Liver (tissue), 9 donors: ENCODE results near the gene LCTL. TPM values are rescaled to one million over a fixed set of nuclear protein-coding genes. Genes with fewer than 3 reads are reported as not detected.

Experiments used
- DNase-seq: peaks from one replicate; pipeline ENCODE4 v3.0.0-alpha.2; 2017; ENCODE audit warnings: low spot score
- H3K27ac ChIP-seq, 2 donors: one replicate each; pipeline ENCODE4 v1.7.0; 2013; ENCODE audit warnings: inconsistent platforms in 2 of 2, low read length in 2 of 2, control low read depth in 1 of 2, low read depth in 1 of 2, mild to moderate bottlenecking in 1 of 2
- H3K27me3 ChIP-seq, 4 donors: one replicate each; pipeline versions ENCODE4 v1.6.1 to v1.7.0; 2013; ENCODE audit warnings: low read length in 3 of 4, inconsistent platforms in 1 of 4, mild to moderate bottlenecking in 1 of 4, moderate library complexity in 1 of 4; ENCODE audit not compliant: control insufficient read depth in 4 of 4, insufficient read depth in 4 of 4
- H3K36me3 ChIP-seq, 4 donors: one replicate each; pipeline versions ENCODE4 v1.6.1 to v1.7.0; 2013; ENCODE audit warnings: low read length in 3 of 4, mild to moderate bottlenecking in 3 of 4, low read depth in 1 of 4, moderate library complexity in 1 of 4; ENCODE audit not compliant: control insufficient read depth in 4 of 4, insufficient read depth in 3 of 4
- H3K4me1 ChIP-seq, 4 donors: one replicate each; pipeline versions ENCODE4 v1.6.1 to v1.7.0; 2013; ENCODE audit warnings: low read length in 3 of 4, mild to moderate bottlenecking in 3 of 4, moderate library complexity in 1 of 4; ENCODE audit not compliant: control insufficient read depth in 4 of 4, insufficient read depth in 4 of 4
- H3K4me3 ChIP-seq, 3 donors: one replicate each; pipeline versions ENCODE4 v1.6.1 to v1.7.0; 2013; ENCODE audit warnings: low read length in 3 of 3, control low read depth in 1 of 3, low read depth in 1 of 3, mild to moderate bottlenecking in 1 of 3
- H3K9ac ChIP-seq, 2 donors: one replicate each; pipeline ENCODE4 v1.7.0; 2013; ENCODE audit warnings: low read length in 2 of 2, mild to moderate bottlenecking in 2 of 2, moderate library complexity in 2 of 2, control low read depth in 1 of 2, low read depth in 1 of 2
- H3K9me3 ChIP-seq, 4 donors: one replicate each; pipeline versions ENCODE4 v1.6.1 to v1.7.0; 2013; ENCODE audit warnings: low read length in 3 of 4; ENCODE audit not compliant: control insufficient read depth in 4 of 4
- ATF3 ChIP-seq: IDR thresholded peaks from 2 replicates; pipeline ENCODE4 v1.6.1; 2016; ENCODE audit warnings: antibody characterized with exemption
- CTCF ChIP-seq: fragments of 150-350 bp; IDR thresholded peaks from 2 replicates; pipeline ENCODE4 v1.5.1; 2017; ENCODE audit warnings: improper control_type of control experiment, low read depth, low read length; ENCODE audit not compliant: missing input control
- EGR1 ChIP-seq, 2 donors: IDR thresholded peaks; 2 replicates each; pipeline ENCODE4 v1.6.1; 2016 to 2018; ENCODE audit warnings: antibody characterized with exemption in 2 of 2, low read depth in 2 of 2
- GABPA ChIP-seq, 2 donors: IDR thresholded peaks in 1 of 2; conservative IDR thresholded peaks in 1 of 2; 2 replicates each; pipeline ENCODE4 v1.6.1; 2016; ENCODE audit warnings: antibody characterized with exemption in 2 of 2, mild to moderate bottlenecking in 1 of 2, moderate library complexity in 1 of 2
- HNF4A ChIP-seq, 2 donors: conservative IDR thresholded peaks; 2 replicates each; pipeline ENCODE4 v1.6.1; 2016; ENCODE audit warnings: antibody characterized with exemption in 2 of 2, mild to moderate bottlenecking in 2 of 2
- HNF4G ChIP-seq: IDR thresholded peaks from 2 replicates; pipeline ENCODE4 v1.6.1; 2016; ENCODE audit warnings: antibody characterized with exemption
- JUND ChIP-seq, 2 donors: IDR thresholded peaks; 2 replicates each; pipeline ENCODE4 v1.6.1; 2016; ENCODE audit warnings: antibody characterized with exemption in 2 of 2
- MAX ChIP-seq: IDR thresholded peaks from 2 replicates; pipeline ENCODE4 v1.6.1; 2016; ENCODE audit warnings: antibody characterized with exemption
- NR2F2 ChIP-seq: IDR thresholded peaks from 2 replicates; pipeline ENCODE4 v1.6.1; 2016; ENCODE audit warnings: antibody characterized with exemption
- RAD21 ChIP-seq, 2 donors: IDR thresholded peaks; 2 replicates each; pipeline ENCODE4 v1.6.1; 2016; ENCODE audit warnings: antibody characterized with exemption in 2 of 2, mild to moderate bottlenecking in 2 of 2
- REST ChIP-seq: IDR thresholded peaks from 2 replicates; pipeline ENCODE4 v1.6.1; 2016; ENCODE audit warnings: antibody characterized with exemption, mild to moderate bottlenecking
- RXRA ChIP-seq, 2 donors: IDR thresholded peaks; 2 replicates each; pipeline ENCODE4 v1.6.1; 2017 to 2018; ENCODE audit warnings: antibody characterized with exemption in 2 of 2, mild to moderate bottlenecking in 1 of 2
- SP1 ChIP-seq: IDR thresholded peaks from 2 replicates; pipeline ENCODE4 v1.6.1; 2018; ENCODE audit warnings: antibody characterized with exemption, mild to moderate bottlenecking
- TAF1 ChIP-seq: conservative IDR thresholded peaks from 2 replicates; pipeline ENCODE4 v1.6.1; 2016; ENCODE audit warnings: antibody characterized with exemption, mild to moderate bottlenecking
- YY1 ChIP-seq: IDR thresholded peaks from 2 replicates; pipeline ENCODE4 v1.6.1; 2016; ENCODE audit warnings: antibody characterized with exemption, mild to moderate bottlenecking
- ZBTB33 ChIP-seq: IDR thresholded peaks from 2 replicates; pipeline ENCODE4 v1.6.1; 2016; ENCODE audit warnings: antibody characterized with exemption
- WGBS: extraction: QIAGEN DNeasy Blood & Tissue Kit; methylation state at CpG from one replicate; pipeline ENCODE4 v1.1.7; 2013; 5-methylcytosine and 5-hydroxymethylcytosine counted together
- polyA plus RNA-seq, 2 donors: library from polyadenylated mRNA; stranded (reverse) in 1 of 2; unstranded in 1 of 2; fragments of 200-250 nt in 1 of 2; fragments of >200 nt in 1 of 2; fragmentation: Nextera tagmentation in 1 of 2; extraction: Ambion mirVana in 1 of 2; gene quantifications; one replicate each; pipeline versions ENCODE4 v1.2.1 to v1.2.3, GENCODE V29; 2013 to 2015
- total RNA-seq, 2 donors: library from RNA; depleted of rRNA; stranded (reverse); fragments of >200 nt; gene quantifications; one replicate each; pipeline ENCODE4 v1.2.3, GENCODE V29; 2014
- donor health status: healthy.
- donor health status: healthy.
- donor health status: healthy.
- donor health status: healthy.
- donor health status: healthy.

The LCTL gene
- total and polyA plus RNA-seq, 4 donors: 0.13 TPM; not detected in 3

GRCh38 chr15:66570327-66570726 is 4.5 kb upstream of the LCTL start:
- Histone ChIP-seq H3K9ac (no peak overlapping the region), H3K9me3 (no peaks in the 10 kb centered on the region), H3K36me3 (no peaks in the 10 kb centered on the region), H3K4me3 (no peak overlapping the region), H3K27ac (no peak overlapping the region), H3K27me3 (no peaks in the 10 kb centered on the region), H3K4me1 (peaks cover 0 to 5% (median 1%) of the 10 kb centered on the region in 4 donors)
- TF ChIP-seq RXRA (IDR thresholded peaks at IDR 0.05) (no peak), CTCF (no peak), TAF1 (no peak), MAX (no peak), SP1 (no peak)
- DNase-seq: no peak
- WGBS: 84% methylated on average over 3 of the region's 3 CpGs

GRCh38 chr15:66569461-66570137 is 3.8 kb upstream of the LCTL start:
- no peak for TF ChIP-seq CTCF
- TF ChIP-seq REST: no peak
- no peak for TF ChIP-seq RAD21 (IDR thresholded peaks at IDR 0.05)
- no peak for TF ChIP-seq JUND (IDR thresholded peaks at IDR 0.05)
- no peak for TF ChIP-seq ATF3
- no peak for TF ChIP-seq TAF1
- TF ChIP-seq GABPA (IDR thresholded peaks at IDR 0.05 in 1 of 2, conservative IDR thresholded peaks at IDR 0.05 in 1 of 2): no peak
- TF ChIP-seq ZBTB33: no peak
- no peak for TF ChIP-seq NR2F2
- no peak for TF ChIP-seq HNF4G
- no peak for TF ChIP-seq YY1
- no peak for TF ChIP-seq HNF4A (conservative IDR thresholded peaks at IDR 0.05)
- TF ChIP-seq RXRA (IDR thresholded peaks at IDR 0.05): no peak
- TF ChIP-seq EGR1 (IDR thresholded peaks at IDR 0.05; ENCODE audit: low read depth in 2 of 2): no peak
- Histone ChIP-seq H3K4me1 (peaks cover 0 to 5% (median 3%) of the 10 kb centered on the region in 4 donors), H3K36me3 (no peaks in the 10 kb centered on the region), H3K9ac (no peak overlapping the region), H3K27me3 (no peaks in the 10 kb centered on the region), H3K9me3 (no peaks in the 10 kb centered on the region), H3K4me3 (no peak overlapping the region), H3K27ac (no peak overlapping the region)
- DNase-seq: no peak
- WGBS: 83% methylated on average over 9 of the region's 9 CpGs
